Esophagus squamous epithelium (tissue), 4 donors: ENCODE results near the gene RAN.

ENCODE experiments used
- POLR2A ChIP-seq, 4 donors: fragments of 450-650 bp; IDR thresholded peaks; one replicate each; pipeline ENCODE4 v1.6.1; 2017; ENCODE audit warnings: antibody characterized with exemption in 4 of 4, mild to moderate bottlenecking in 4 of 4, moderate library complexity in 3 of 4
- TF ChIP-seq, protein P1 (sequence below), 6 experiments: fragments of 450-650 bp in 4 of 6; fragments of 200-600 bp in 2 of 6; sonication (generic) in 2 of 6; IDR thresholded peaks; one replicate each; pipeline ENCODE4 v1.5.1; 2016 to 2019; ENCODE audit warnings: antibody characterized with exemption in 6 of 6, mild to moderate bottlenecking in 4 of 6, moderate library complexity in 4 of 6

DNA sequence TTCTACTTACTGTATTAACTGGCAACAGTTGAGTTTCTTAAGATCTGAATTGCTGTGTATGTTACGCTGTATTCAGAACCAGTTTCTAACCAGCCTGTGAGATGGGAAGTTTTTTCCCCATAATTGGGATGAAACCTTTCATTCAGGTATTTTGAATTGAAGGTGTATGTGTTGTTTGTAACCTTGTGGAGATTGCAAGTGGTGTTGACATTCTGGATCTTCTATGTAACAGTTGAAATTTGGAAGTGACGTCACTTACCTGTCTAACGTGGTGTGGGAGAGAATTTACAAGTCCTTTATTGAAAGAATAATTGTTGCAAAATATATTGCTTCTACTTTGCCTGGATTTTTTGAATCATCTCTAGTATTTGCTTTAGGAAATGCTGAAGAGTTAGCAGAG is 5.5 kb downstream of the RAN start:
- no peak for TF ChIP-seq POLR2A (IDR thresholded peaks at IDR 0.05)
- TF ChIP-seq, protein P1, sequence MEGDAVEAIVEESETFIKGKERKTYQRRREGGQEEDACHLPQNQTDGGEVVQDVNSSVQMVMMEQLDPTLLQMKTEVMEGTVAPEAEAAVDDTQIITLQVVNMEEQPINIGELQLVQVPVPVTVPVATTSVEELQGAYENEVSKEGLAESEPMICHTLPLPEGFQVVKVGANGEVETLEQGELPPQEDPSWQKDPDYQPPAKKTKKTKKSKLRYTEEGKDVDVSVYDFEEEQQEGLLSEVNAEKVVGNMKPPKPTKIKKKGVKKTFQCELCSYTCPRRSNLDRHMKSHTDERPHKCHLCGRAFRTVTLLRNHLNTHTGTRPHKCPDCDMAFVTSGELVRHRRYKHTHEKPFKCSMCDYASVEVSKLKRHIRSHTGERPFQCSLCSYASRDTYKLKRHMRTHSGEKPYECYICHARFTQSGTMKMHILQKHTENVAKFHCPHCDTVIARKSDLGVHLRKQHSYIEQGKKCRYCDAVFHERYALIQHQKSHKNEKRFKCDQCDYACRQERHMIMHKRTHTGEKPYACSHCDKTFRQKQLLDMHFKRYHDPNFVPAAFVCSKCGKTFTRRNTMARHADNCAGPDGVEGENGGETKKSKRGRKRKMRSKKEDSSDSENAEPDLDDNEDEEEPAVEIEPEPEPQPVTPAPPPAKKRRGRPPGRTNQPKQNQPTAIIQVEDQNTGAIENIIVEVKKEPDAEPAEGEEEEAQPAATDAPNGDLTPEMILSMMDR (IDR thresholded peaks at IDR 0.05) = no peak
